HepG2 (cell line): ENCODE measurements around the gene CRKL. TPM values are rescaled to one million over a fixed set of nuclear protein-coding genes. Genes with fewer than 3 reads are reported as not detected.

Experiments used
- AHR ChIP-seq: IDR thresholded peaks from 2 replicates; pipeline ENCODE4 v1.6.1; 2018; ENCODE audit warnings: missing genetic modification reagents, missing compliant biosample characterization
- ATF5 ChIP-seq: sonication (generic); formaldehyde crosslinking; IDR thresholded peaks from 2 replicates; pipeline ENCODE4 v1.4.0; 2020; ENCODE audit warnings: mild to moderate bottlenecking, low read depth, missing genetic modification reagents
- ESRRA ChIP-seq: sonication (generic); formaldehyde crosslinking; IDR thresholded peaks from 2 replicates; pipeline ENCODE4 v1.5.1; 2020; ENCODE audit warnings: mild to moderate bottlenecking, low read depth, missing genetic modification reagents
- GATAD1 ChIP-seq: IDR thresholded peaks from 2 replicates; pipeline ENCODE4 v1.6.1; 2016; ENCODE audit warnings: missing genetic modification reagents, missing compliant biosample characterization
- GPN1 ChIP-seq: sonication (generic); formaldehyde crosslinking; IDR thresholded peaks from 2 replicates; pipeline ENCODE4 v1.5.1; 2020; ENCODE audit warnings: missing genetic modification reagents, borderline replicate concordance
- HCFC1 ChIP-seq: fragments of 150-350 bp; IDR thresholded peaks from 2 replicates; pipeline ENCODE4 v1.6.1; 2014; ENCODE audit warnings: low read depth, low read length
- HIC2 ChIP-seq: sonication (generic); formaldehyde crosslinking; IDR thresholded peaks from 2 replicates; pipeline ENCODE4 v1.9.0; 2022; ENCODE audit warnings: low read depth, missing genetic modification reagents
- HNRNPUL1 ChIP-seq: fragments of 200-400 bp; formaldehyde crosslinking; IDR thresholded peaks from 2 replicates; pipeline ENCODE4 v1.6.1; 2017; ENCODE audit warnings: low read depth, mild to moderate bottlenecking, low read length, moderate library complexity
- KDM3A ChIP-seq: IDR thresholded peaks from 2 replicates; pipeline ENCODE4 v1.6.1; 2018; ENCODE audit warnings: low read depth, missing compliant biosample characterization
- KDM4B ChIP-seq: sonication (generic); formaldehyde crosslinking; IDR thresholded peaks from 2 replicates; pipeline ENCODE4 v1.4.0; 2020; ENCODE audit warnings: missing genetic modification reagents
- NONO ChIP-seq, 2 experiments: fragments of 450-650 bp in 1 of 2; sonication (generic) in 1 of 2; formaldehyde crosslinking in 1 of 2; IDR thresholded peaks in 1 of 2; conservative IDR thresholded peaks in 1 of 2; 2 replicates each; pipeline versions ENCODE4 v1.6.1 to v1.8.0; 2017 to 2022; ENCODE audit warnings: mild to moderate bottlenecking in 1 of 2, missing genetic modification reagents in 1 of 2, moderate library complexity in 1 of 2
- ZBTB33 ChIP-seq: sonication (generic); formaldehyde crosslinking; IDR thresholded peaks from 2 replicates; pipeline ENCODE4 v1.4.0; 2020; ENCODE audit warnings: missing genetic modification reagents
- ZBTB37 ChIP-seq: sonication (generic); formaldehyde crosslinking; IDR thresholded peaks from 2 replicates; pipeline ENCODE4 v1.4.0; 2020; ENCODE audit warnings: mild to moderate bottlenecking, missing genetic modification reagents
- ZNF224 ChIP-seq: sonication (generic); formaldehyde crosslinking; IDR thresholded peaks from 2 replicates; pipeline ENCODE4 v1.5.0; 2020; ENCODE audit warnings: mild to moderate bottlenecking, missing genetic modification reagents
- ZNF543 ChIP-seq: sonication (generic); formaldehyde crosslinking; IDR thresholded peaks from 2 replicates; pipeline ENCODE4 v1.4.0; 2020; ENCODE audit warnings: mild to moderate bottlenecking, missing genetic modification reagents
- ZNF672 ChIP-seq: sonication (generic); formaldehyde crosslinking; IDR thresholded peaks from 2 replicates; pipeline ENCODE4 v1.8.1; 2022; ENCODE audit warnings: missing genetic modification reagents
- ZNF7 ChIP-seq: IDR thresholded peaks from 2 replicates; pipeline ENCODE4 v1.6.1; 2016; ENCODE audit warnings: missing biosample characterization, missing genetic modification reagents
- ZNF782 ChIP-seq: sonication (generic); formaldehyde crosslinking; IDR thresholded peaks from 2 replicates; pipeline ENCODE4 v1.4.0; 2020; ENCODE audit warnings: missing genetic modification reagents, mild to moderate bottlenecking, borderline replicate concordance
- polyA plus RNA-seq, 8 experiments: library from polyadenylated mRNA; depleted of rRNA in 3 of 8; stranded (reverse) in 7 of 8; unstranded in 1 of 8; fragments of >200 nt; fragmentation: Illumina TruSeq in 4 of 8; extraction: Trizol in 4 of 8; gene quantifications; 2 replicates each; pipeline versions ENCODE4 v1.2.1 to v1.2.3, GENCODE V29; 2011 to 2016; ENCODE audit warnings: low read depth in 4 of 8, missing spikeins in 1 of 8, mixed read lengths in 1 of 8; ENCODE audit not compliant: insufficient read depth in 1 of 8
- total RNA-seq, 5 experiments: library from RNA; depleted of rRNA; stranded (reverse); fragments of >200 nt; fragmentation: Illumina TruSeq; extraction: Trizol; gene quantifications; 2 replicates each; pipeline ENCODE4 v1.2.3, GENCODE V29; 2016; ENCODE audit warnings: low read depth in 1 of 5
- TF ChIP-seq, protein P1 (sequence below): sonication (generic); formaldehyde crosslinking; IDR thresholded peaks from 2 replicates; pipeline ENCODE4 v1.4.0; 2020; ENCODE audit warnings: missing genetic modification reagents, borderline replicate concordance

Gene CRKL
- total and polyA plus RNA-seq, 2 of the 13 experiments (the other 11 are each of a cell fraction or from before 2014, with no cell fraction given): 37.4 to 60.6 TPM

DNA sequence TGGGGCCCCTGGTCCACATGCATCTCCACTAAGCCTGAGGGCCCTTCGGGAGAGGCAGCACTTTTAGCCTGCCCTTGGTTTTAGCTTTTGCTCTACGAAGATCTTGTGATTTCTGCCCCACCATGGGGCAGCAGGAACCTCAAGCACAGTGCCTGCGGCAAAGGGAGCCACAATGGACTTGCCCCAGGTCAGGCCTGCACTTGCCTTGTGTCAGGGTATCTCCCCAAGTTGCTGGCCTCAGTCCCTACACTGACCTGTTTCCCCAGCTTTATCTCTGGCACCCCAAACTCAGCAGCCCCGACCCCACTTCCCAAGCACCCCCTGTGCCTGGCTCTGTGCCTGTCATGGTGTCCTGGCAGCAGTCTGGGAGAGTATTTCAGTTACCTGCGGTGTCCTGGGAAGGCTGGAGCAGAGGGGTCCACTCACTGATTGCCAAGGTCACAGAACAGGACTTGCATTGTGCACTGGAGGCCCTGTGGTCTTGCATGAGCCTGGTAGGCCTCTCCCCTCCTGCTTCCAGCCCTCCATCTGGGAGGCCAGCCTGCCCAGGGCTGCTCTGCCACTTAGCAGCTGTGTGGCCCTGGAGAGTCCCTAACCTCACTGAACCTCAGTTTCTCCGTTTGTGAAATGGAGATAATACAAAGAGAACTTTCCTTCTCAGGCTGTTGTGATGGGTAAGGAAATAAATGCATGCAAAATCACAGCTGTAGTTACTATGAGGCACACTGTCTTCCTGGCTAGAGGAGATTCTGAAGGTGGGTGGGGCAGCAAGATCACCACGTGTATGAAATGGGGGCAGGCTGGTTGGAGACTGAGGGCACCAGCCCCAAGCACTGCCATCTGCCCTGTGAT lies 46.2 kb downstream of the CRKL start (continued):
- TF ChIP-seq, protein P1, sequence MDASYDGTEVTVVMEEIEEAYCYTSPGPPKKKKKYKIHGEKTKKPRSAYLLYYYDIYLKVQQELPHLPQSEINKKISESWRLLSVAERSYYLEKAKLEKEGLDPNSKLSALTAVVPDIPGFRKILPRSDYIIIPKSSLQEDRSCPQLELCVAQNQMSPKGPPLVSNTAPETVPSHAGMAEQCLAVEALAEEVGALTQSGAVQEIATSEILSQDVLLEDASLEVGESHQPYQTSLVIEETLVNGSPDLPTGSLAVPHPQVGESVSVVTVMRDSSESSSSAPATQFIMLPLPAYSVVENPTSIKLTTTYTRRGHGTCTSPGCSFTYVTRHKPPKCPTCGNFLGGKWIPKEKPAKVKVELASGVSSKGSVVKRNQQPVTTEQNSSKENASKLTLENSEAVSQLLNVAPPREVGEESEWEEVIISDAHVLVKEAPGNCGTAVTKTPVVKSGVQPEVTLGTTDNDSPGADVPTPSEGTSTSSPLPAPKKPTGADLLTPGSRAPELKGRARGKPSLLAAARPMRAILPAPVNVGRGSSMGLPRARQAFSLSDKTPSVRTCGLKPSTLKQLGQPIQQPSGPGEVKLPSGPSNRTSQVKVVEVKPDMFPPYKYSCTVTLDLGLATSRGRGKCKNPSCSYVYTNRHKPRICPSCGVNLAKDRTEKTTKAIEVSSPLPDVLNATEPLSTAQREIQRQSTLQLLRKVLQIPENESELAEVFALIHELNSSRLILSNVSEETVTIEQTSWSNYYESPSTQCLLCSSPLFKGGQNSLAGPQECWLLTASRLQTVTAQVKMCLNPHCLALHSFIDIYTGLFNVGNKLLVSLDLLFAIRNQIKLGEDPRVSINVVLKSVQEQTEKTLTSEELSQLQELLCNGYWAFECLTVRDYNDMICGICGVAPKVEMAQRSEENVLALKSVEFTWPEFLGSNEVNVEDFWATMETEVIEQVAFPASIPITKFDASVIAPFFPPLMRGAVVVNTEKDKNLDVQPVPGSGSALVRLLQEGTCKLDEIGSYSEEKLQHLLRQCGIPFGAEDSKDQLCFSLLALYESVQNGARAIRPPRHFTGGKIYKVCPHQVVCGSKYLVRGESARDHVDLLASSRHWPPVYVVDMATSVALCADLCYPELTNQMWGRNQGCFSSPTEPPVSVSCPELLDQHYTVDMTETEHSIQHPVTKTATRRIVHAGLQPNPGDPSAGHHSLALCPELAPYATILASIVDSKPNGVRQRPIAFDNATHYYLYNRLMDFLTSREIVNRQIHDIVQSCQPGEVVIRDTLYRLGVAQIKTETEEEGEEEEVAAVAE (CRISPR knock-in tag): no peak
- TF ChIP-seq ATF5 (CRISPR knock-in tag) (no peak), ZNF672 (no peak), ZBTB37 (CRISPR knock-in tag) (no peak), ZNF543 (CRISPR knock-in tag) (no peak), HCFC1 (no peak), HIC2 (CRISPR knock-in tag) (peak; percentile 64; the same call in 1 of the 2 replicates), ZNF7 (CRISPR knock-in tag) (no peak), KDM3A (peak; percentile 25; the same call in 1 of the 2 replicates), ZBTB33 (CRISPR knock-in tag) (no peak), AHR (no peak), ZNF224 (CRISPR knock-in tag) (no peak), ESRRA (CRISPR knock-in tag) (peak; percentile 87), GATAD1 (CRISPR knock-in tag) (peak; percentile 33; the same call in 1 of the 2 replicates), GPN1 (CRISPR knock-in tag) (no peak), ZNF782 (no peak), KDM4B (CRISPR knock-in tag) (no peak), NONO (IDR thresholded peaks at IDR 0.05) (no peak), NONO (CRISPR knock-in tag; conservative IDR thresholded peaks at IDR 0.05) (peak; percentile 24; the same call in 1 of the 2 replicates), HNRNPUL1 (no peak)
